Stimulated activated CD8-positive, alpha-beta memory T cell treated with anti-CD3 and anti-CD28 coated beads, Interleukin-15, amount 100 ng/mL, for 4 hours (primary cell): Measurements from ENCODE around the gene CAPN15.

Experiments used
- DNase-seq, 2 donors: peaks; one replicate each; pipeline ENCODE4 v3.0.0-alpha.2; 2020; ENCODE audit warnings: low read depth in 2 of 2

The CAPN15 gene

DNA sequence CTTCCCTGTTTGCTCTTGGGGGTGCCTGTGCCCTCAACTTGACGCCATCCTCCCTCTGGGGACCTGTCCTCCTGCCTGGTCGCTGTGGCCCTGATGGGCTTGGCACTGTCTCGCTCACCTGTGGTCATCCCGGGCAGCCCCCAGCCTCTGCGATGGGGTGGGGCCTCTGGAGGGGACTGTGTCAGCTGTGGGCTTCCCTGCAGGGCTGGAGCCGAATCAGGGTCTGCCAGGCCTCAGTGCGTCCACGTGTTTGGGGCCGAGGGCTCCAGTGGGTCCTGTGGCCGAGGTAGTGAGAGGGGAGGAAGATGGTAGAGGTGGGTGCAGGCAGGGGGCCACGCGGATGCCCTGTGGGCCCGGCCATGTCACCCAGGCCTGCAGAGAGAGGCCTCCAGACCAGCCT lies 50.3 kb downstream of the CAPN15 start:
- DNase-seq: no peak

GRCh38 chr16:578232-578869 lies 50.8 kb downstream of the CAPN15 start:
- DNase-seq: no peak

GRCh38 chr16:578870-579405 lies 51.4 kb downstream of the CAPN15 start:
- peak in 1 of 2 donors; percentile 19 for DNase-seq

GRCh38 chr16:580141-580945 lies 52.8 kb downstream of the CAPN15 start:
- DNase-seq: no peak

- DNase-seq: no peak
Measured at GRCh38 chr16:580946-581498, 53.5 kb downstream of the CAPN15 start.

GRCh38 chr16:582218-582613 lies 54.7 kb downstream of the CAPN15 start:
- no peak for DNase-seq

DNA sequence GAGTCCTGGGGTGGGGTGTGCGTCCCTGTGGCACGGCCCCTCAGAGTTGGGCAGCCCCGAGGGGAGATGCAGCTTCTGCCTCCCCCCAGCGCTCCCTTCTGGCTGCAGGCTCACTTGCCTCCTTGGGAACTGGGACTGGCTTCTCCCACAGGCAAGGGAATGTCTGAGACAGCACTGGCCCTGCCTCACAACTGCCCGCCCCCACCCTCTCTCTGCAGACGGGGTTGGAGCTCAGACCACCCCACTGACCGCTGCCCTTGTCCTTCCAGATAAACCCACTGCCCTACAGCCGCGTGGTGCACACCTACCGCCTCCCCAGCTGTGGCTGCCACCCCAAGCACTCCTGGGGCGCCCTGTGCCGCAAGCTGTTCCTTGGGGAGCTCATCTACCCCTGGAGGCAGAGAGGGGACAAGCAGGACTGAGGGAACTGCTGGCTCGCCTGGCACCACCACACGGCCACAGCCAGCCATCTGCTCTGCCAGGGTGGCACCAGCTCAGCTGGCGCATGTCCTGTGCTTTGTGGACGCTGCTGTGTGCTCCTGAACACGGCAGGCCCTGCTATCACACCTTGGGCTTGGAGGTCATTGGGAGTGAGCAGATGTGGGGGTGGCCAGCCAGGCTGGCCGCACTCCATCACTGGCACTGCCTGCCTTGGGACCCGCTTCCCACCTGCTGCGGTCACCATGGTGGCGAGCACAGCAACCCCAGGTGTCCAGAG lies 55.3 kb downstream of the CAPN15 start:
- no peak for DNase-seq

- no peak for DNase-seq
Measured at GRCh38 chr16:583470-583814, 55.9 kb downstream of the CAPN15 start.

DNA sequence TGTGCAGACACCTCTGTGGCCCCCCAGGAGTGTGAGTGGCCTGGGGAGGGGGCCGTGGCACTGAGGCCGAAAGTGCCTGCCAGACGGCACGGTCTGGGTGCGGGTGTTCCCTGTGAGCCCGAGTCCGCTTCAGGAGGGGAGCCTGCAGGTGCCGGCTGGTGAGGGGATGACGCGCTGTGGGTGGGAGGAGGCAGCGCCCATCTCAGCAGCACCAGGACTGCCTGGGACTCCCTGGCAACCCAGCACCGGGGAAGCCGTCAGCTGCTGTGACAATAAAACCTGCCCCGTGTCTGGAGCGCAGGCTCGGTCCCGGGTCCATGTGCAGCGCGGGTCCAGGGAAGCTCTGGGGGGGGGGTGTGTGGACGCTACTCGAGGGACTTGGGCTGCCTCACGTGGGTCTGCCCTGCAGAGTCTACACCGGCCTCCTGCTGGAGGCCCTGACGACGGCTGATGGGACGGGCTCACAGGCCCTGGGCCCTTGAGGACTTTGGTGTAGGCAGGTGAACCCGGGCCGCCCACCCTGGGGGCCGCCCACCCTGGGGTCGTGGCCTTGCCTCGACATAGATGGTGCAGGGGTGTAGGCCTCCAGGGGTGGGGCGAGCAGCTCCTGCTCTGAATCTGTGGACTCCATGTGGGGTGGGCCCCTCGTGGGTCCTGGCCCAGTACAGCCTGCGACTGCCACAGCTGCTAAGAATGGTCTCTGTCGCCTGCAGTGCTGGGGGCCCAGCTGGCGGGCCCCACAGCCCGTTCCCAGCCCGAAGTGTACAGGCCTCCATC lies 56.5 kb downstream of the CAPN15 start:
- no peak for DNase-seq

- no peak for DNase-seq
Measured at GRCh38 chr16:585351-585750, 57.8 kb downstream of the CAPN15 start.

DNA sequence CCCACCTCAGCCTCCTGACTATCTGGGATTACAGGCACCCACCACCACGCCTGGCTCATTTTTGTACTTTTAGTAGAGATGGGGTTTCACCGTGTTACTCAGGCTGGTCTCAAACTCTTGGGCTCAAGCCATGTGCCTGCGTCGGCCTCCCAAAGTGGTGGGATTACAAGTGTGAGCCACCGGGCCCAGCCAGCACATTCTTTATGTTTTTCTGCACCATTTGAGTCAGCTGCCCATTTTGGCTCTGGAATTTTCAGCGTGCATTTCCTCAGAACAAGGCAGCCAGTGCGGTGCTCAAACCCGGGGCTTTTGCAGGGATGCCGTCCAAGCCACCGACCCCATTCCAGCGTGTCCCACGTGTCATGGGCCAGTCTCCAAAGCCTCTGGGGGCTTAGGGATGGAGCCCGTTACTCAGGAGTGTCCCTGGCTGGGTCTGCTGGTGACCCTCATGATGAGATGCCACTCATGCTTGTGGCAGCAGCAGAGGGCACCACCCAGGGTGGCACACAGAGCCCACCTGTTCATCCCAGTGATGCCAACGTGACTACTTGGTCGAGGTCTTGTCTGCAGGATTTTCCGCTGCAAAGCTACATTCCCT lies 58.6 kb downstream of the CAPN15 start:
- DNase-seq: no peak

DNA sequence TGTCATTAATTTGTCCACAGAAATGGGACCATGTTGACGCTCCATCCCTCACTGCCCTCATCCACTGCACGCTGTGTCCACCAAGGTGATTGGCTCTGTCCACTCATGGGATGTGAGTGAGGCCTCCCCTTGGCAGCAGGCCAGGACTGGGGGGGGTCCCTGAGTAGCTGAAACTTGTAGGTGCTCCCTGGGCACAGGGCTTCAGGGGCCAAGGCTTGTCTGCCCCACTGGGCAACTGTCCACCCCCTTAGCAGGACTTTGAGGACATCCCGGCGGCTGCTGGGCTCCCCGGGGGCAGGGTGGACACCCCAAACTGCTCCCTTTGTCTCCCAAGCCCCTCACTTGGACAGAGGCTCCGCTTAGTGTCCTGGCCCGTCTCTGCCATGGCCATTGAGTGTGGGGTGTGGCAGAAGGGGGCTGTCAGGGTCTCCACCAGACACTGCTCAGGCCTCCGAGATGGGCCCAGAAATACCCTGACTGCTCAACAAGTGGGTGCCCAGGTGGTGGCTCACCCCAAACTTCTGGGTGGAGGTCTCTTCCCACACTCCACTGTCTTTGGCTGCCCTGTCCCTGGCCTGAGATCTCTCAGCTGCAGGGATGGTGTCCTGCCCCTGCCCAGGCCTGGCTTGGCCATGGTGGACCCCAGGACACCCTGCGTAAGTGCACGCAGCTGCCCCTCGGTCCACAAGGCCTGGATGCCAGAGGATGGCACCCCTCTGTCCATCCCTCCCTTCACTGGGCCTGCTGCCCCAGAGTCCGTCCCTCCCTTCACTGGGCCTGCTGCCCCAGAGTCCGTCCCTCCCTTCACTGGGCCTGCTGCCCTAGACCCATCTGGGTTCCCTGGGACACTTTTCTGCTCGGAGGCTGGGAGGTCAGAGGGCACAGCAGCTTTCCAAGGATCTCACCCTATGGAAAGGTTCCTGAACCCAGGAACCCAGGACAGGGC lies 59.4 kb downstream of the CAPN15 start:
- no peak for DNase-seq

GRCh38 chr16:588639-588888 lies 61.1 kb downstream of the CAPN15 start:
- DNase-seq: peak in 1 of 2 donors; percentile 48

DNA sequence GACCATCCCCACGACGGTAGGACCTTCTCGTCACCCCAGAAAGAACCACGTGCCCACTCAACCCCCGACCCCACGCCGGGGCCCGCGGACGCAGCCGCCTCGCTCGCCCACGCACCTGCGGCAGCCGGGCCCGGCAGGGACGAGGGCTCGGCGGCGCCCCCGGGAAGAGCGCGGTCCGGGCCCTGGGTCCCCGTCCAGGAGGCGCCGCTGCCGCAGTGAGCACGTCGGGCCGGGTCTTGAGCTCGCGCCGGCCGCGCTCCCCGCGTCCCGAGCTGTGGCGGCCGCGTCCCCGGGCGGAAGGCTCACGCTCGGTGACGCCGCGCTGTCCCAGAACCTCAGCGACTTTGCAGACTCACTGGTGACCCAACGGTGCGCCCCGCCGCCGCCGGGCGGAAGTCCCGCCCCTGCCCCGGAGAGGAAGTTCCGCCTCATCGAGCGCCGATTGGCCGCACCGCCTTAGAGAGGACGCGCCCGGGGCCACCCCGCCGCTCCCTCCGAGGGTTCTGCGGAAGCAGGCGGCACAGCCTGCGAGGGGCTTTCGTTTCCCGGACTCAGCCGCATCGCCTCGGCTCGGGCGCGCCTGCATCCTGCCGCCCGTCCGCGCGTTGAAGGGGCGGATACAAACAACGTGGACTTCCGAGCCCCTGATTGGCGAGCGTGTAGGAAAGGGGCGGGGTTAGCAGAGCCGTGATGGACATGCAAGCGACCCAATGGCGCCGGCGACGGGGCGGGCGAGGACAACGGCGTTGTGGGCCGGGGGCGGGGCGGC lies 61.6 kb downstream of the CAPN15 start:
- peak; percentile 95 for DNase-seq

- peak; percentile 97 to 98 for DNase-seq
Measured at GRCh38 chr16:589658-590187, 62.2 kb downstream of the CAPN15 start, which contains the start of gene RAB40C. RAB40C (plus strand) TSS chr16:590066; CDS start chr16:590292, 226 bp downstream.

DNA sequence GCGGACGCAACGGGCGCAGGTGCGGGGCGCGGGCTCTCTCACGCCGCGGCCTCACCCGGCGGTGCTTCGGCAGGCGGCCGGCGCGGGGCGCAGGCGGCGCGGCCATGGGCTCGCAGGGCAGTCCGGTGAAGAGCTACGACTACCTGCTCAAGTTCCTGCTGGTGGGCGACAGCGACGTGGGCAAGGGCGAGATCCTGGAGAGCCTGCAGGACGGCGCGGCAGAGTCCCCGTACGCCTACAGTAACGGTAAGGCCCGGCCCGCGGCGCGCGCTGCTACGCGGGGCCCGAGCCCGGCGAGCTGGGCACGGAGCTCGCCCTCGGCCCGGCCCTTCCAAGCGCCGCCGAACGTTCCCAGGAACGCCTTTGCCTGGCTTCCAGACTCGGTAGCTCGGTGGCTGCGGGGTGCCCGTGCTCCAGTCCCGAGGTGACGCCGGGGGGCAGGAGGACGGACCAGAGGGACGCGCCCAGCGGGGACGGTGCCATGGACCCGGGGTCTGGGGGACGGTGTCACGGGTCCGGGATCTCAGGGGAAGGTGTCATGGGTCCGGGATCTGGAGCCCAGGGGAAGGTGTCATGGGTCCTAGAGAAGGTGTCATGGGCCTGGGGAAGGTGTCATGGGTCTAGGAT lies 62.8 kb downstream of the CAPN15 start:
- no peak for DNase-seq

DNA sequence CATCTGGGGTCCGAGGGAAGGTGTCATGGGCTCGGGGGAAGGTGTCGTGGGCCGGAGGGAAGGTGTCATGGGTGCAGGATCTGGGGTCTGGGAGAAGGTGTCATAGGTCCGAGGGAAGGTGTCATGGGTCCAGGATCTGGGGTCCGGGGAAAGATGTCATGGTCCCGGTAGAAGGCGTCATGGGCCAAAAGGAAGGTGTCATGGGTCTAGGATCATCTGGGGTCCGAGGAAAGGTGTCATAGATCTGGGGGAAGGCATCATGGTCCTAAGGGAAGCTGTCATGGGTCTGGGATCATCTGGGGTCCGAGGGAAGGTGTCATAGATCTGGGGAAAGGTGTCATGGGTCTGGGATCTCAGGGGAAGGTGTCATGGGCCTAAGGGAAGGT lies 63.3 kb downstream of the CAPN15 start:
- DNase-seq: no peak

DNA sequence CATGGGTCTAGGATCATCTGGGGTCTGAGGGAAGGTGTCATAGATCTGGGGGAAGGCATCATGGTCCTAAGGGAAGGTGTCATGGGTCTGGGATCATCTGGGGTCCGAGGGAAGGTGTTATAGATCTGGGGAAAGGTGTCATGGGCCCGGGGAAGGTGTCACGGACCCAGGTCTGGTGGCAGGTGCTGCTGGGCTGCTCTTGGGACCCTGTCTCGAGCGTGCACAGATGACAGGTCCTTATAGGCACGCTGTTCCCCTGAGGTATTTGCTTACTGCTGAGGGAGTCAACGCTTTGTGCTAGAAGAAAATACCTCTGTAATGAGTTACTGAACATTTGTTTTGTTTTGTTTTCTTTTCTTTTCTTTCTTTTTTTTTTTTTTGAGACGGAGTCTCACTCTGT lies 63.7 kb downstream of the CAPN15 start:
- DNase-seq: no peak
